Measurements from ENCODE around the gene CYBC1.

Gene CYBC1

GRCh38 chr17:82450357-82451106 lies at the start of gene CYBC1:
Gene CYBC1, minus strand, starts transcription at chr17:82450752. Its CDS starts 1,498 bp downstream, at chr17:82449254.
- in situ Hi-C loops (cut with HindIII; ENCODE audit: low sequenced_read_pairs), result no loop called here

GRCh38 chr17:82497483-82498405 lies 47.2 kb upstream of the CYBC1 start:
- in situ Hi-C loops (cut with HindIII; ENCODE audit: low sequenced_read_pairs), result no loop called here

GRCh38 chr17:82496529-82497434 lies 46.2 kb upstream of the CYBC1 start:
- in situ Hi-C loops (cut with HindIII; ENCODE audit: low sequenced_read_pairs), result no loop called here

- in situ Hi-C loops (cut with HindIII; ENCODE audit: low sequenced_read_pairs), result no loop called here
Measured at GRCh38 chr17:82495844-82496528, 45.4 kb upstream of the CYBC1 start.

GRCh38 chr17:82494236-82495055 lies 43.9 kb upstream of the CYBC1 start:
- in situ Hi-C loops (cut with HindIII; ENCODE audit: low sequenced_read_pairs), result no loop called here

- in situ Hi-C loops (cut with HindIII; ENCODE audit: low sequenced_read_pairs), result no loop called here
Measured at GRCh38 chr17:82493226-82493781, 42.8 kb upstream of the CYBC1 start.

- in situ Hi-C loops (cut with HindIII; ENCODE audit: low sequenced_read_pairs), result no loop called here
Measured at GRCh38 chr17:82492643-82493225, 42.2 kb upstream of the CYBC1 start.

- in situ Hi-C loops (cut with HindIII; ENCODE audit: low sequenced_read_pairs), result no loop called here
Measured at GRCh38 chr17:82491533-82491932, 41.0 kb upstream of the CYBC1 start.

- in situ Hi-C loops (cut with HindIII; ENCODE audit: low sequenced_read_pairs), result no loop called here
Measured at GRCh38 chr17:82491196-82491530, 40.6 kb upstream of the CYBC1 start.

GRCh38 chr17:82490512-82491195 lies 40.1 kb upstream of the CYBC1 start:
- in situ Hi-C loops (cut with HindIII; ENCODE audit: low sequenced_read_pairs), result no loop called here

GRCh38 chr17:82489851-82490511 lies 39.4 kb upstream of the CYBC1 start:
- in situ Hi-C loops (cut with HindIII; ENCODE audit: low sequenced_read_pairs), result loop anchor here (5.0 kb wide), 1 partner anchor 62 kb away; no protein-coding TSS in a partner anchor

- in situ Hi-C loops (cut with HindIII; ENCODE audit: low sequenced_read_pairs), result loop anchor here (5.0 kb wide), 1 partner anchor 63 kb away; no protein-coding TSS in a partner anchor
Measured at GRCh38 chr17:82489117-82489516, 38.6 kb upstream of the CYBC1 start.

GRCh38 chr17:82487910-82488309 lies 37.4 kb upstream of the CYBC1 start:
- in situ Hi-C loops (cut with HindIII; ENCODE audit: low sequenced_read_pairs), result loop anchor here (5.0 kb wide), 1 partner anchor 64 kb away; no protein-coding TSS in a partner anchor

GRCh38 chr17:82486231-82487094 lies 35.9 kb upstream of the CYBC1 start:
- in situ Hi-C loops (cut with HindIII; ENCODE audit: low sequenced_read_pairs), result loop anchor here (5.0 kb wide), 1 partner anchor 66 kb away; no protein-coding TSS in a partner anchor

GRCh38 chr17:82483836-82484235 lies 33.3 kb upstream of the CYBC1 start:
- in situ Hi-C loops (cut with HindIII; ENCODE audit: low sequenced_read_pairs), result no loop called here

- in situ Hi-C loops (cut with HindIII; ENCODE audit: low sequenced_read_pairs), result no loop called here
Measured at GRCh38 chr17:82483204-82483660, 32.7 kb upstream of the CYBC1 start.
